GM13977 (cell line): ENCODE data around the gene LINGO4.

ENCODE experiments used
- DNase-seq: peaks from one replicate; pipeline ENCODE4 v3.0.0; 2012; ENCODE audit warnings: low spot score
- in situ Hi-C: fragments of 300-500 bp; cut with MboI; formaldehyde crosslinking; loops from one replicate; pipeline ENCODE4 v1.12.0; 2022; ENCODE audit warnings: low sequenced_read_pairs, low pct_unique_long_range_greater_than_20kb, mixed read lengths, inconsistent platforms; ENCODE audit not compliant: unreplicated experiment
- TF ChIP-seq, protein P1 (sequence below): IDR thresholded peaks from 2 replicates; pipeline ENCODE4 v1.5.1; 2012; ENCODE audit warnings: mild to moderate bottlenecking, control low read depth; ENCODE audit not compliant: insufficient read depth; ENCODE audit errors: extremely low read depth, missing control alignments

Gene LINGO4

DNA sequence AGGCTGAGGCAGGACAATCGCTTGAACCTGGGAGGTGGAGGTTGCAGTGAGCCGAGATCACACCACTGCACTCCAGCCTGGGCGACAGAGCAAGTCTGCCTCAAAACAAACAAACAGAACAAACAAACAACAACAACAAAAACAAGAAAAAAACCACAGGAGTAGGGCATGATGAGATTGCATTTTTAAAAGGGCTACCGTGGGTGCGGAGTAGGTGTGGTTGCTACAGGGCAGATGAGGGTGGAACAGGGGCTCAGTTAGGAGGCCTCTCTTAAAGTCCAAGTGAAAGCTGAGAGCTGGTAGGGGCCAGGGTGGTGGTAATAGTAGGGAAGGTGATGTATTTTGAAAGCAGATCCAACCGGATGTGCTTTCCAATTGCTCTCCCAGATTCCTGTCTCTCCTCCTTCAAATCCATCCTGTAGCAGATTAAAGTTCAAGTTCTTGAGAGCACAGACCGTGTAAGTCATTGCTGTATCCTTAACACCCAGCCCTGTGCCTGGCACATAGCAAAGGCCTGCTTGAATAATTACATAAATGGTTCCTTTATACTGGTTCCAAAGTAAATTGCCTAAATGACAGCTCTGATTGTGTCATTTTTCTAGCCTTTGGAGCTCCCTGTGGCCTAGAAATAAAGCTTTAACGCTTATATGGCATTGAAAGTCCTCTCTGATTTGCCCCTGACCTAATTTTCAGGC lies 4.2 kb upstream of the LINGO4 start:
- no peak for DNase-seq
- in situ Hi-C loops, result no loop called here
- TF ChIP-seq, protein P1, sequence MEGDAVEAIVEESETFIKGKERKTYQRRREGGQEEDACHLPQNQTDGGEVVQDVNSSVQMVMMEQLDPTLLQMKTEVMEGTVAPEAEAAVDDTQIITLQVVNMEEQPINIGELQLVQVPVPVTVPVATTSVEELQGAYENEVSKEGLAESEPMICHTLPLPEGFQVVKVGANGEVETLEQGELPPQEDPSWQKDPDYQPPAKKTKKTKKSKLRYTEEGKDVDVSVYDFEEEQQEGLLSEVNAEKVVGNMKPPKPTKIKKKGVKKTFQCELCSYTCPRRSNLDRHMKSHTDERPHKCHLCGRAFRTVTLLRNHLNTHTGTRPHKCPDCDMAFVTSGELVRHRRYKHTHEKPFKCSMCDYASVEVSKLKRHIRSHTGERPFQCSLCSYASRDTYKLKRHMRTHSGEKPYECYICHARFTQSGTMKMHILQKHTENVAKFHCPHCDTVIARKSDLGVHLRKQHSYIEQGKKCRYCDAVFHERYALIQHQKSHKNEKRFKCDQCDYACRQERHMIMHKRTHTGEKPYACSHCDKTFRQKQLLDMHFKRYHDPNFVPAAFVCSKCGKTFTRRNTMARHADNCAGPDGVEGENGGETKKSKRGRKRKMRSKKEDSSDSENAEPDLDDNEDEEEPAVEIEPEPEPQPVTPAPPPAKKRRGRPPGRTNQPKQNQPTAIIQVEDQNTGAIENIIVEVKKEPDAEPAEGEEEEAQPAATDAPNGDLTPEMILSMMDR, result no peak

DNA sequence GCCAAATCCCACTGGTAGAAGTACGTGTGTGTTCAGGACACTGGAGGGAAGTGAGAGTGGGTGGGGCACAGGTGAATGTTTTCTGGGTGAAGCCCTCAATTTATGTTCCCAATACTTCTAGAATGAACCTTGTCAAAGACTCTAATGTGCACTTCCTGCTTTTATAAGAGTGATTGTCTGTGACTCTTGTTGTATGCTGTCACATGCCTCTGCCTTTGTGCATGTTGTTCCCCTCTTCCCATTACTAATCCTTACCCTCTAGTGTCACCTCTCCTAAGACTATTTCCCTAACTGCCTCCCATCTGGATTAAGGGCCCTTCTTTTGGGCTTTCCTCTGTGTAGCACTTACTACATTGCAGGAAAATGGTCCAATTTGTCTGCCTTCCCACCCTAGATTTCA lies 2.5 kb upstream of the LINGO4 start:
- DNase-seq, result no peak
- in situ Hi-C loops, result no loop called here
- TF ChIP-seq, protein P1, result no peak

DNA sequence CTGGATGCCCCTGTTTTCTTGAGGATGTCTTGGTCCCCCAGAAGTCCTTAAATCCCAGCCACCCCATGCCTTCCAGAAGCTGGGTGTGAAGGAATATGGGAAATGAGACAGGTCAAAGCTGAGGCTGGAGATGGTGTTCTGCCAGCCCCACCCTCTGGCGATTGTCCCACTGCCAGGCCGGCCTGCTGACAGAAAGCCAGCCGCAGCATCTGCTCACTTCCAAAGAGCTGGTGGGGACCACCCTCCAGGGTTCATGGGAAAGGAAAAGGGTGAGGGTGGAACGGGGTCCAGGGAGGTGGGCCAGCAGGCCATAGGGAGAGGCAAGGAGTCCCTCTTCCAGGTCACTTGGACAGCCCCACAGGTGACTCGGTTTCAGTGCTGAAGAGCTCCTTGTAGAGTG lies 1.9 kb upstream of the LINGO4 start:
- TF ChIP-seq, protein P1, result no peak
- DNase-seq, result no peak
- in situ Hi-C loops, result no loop called here

DNA sequence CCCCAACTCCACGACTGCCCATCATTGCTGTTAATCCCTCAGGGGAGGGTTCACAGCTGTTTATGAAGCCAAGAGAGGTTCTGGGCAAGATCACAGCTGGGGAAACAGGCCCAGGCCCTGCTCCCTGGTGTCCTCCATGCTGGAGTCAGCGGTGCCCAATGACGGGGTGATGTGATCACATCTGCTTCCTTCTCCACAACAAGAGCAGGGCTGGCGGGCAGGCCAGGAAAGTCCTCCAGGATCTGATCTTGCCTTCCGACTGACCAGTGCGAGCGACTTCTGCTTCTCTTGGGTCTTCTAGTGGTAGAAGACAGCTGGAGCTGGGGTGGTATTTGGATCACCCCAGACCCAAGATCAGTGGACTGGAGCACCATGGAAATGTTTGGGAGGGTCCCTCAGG lies 951 bp upstream of the LINGO4 start:
- in situ Hi-C loops, result no loop called here
- TF ChIP-seq, protein P1, result no peak
- no peak for DNase-seq

DNA sequence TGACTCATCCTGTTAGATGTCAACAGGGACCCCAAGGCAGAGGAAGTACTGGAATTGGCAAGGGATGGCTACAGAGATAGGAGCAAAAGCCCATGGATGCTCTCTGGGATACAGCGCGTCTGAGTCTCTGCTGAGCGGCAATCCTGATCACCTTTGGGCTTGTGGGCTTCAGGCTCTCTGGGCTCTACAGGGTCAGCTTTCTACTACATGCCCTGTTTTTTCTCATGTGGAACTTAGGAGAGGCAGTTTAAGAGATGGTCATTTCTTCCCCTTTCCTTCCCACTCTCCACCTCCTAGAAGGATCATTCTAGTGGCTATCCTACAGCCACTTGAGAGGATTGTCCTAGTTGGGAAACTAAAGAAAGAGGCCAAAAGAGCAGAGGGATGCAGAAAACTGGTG lies 1.3 kb downstream of the LINGO4 start:
- in situ Hi-C loops, result no loop called here
- DNase-seq, result no peak
- TF ChIP-seq, protein P1, result no peak

DNA sequence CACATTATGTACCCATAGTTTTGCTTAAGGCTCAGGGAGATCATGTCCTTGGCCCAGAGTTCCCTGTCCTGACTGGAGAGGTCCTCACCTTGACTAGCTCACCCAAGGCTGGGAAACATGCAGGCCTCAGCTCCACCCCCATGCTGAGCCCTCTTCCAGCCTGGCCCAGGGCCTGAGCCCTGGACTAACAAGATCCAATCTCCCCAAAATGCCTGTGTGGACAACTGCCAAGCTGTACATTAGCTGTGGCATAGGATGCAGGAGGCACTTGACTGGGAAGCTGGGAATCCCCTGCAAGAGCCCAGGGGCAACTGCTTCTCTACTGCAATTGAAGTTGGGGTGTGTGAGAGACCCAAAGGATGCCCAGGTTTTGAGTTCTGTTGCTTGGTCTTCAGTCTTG lies 2.1 kb downstream of the LINGO4 start:
- TF ChIP-seq, protein P1, result no peak
- peak; percentile 8 for DNase-seq
- in situ Hi-C loops, result no loop called here
